ENCODE measurements around the gene RPS6KA3.
"Not testable (repeated sequence)": the region's sequence is repeated elsewhere in the genome, so short reads cannot be mapped to it uniquely, and the experiment has no call there.

Gene RPS6KA3

GRCh38 chrX:20224814-20225487 lies 41.8 kb downstream of the RPS6KA3 start:
- no peak for DNase-seq

- no peak for DNase-seq
Measured at GRCh38 chrX:20221902-20222301, 44.8 kb downstream of the RPS6KA3 start.

GRCh38 chrX:20218836-20219505 lies 47.7 kb downstream of the RPS6KA3 start:
- DNase-seq: no peak

GRCh38 chrX:20217906-20218305 lies 48.8 kb downstream of the RPS6KA3 start:
- DNase-seq: no peak

GRCh38 chrX:20217271-20217670 lies 49.4 kb downstream of the RPS6KA3 start:
- DNase-seq: no peak

GRCh38 chrX:20215565-20215964 lies 51.1 kb downstream of the RPS6KA3 start:
- no peak for DNase-seq

- no peak for DNase-seq
Measured at GRCh38 chrX:20212486-20213089, 54.1 kb downstream of the RPS6KA3 start.

GRCh38 chrX:20211261-20211786 lies 55.4 kb downstream of the RPS6KA3 start:
- no peak for DNase-seq

GRCh38 chrX:20205927-20206708 lies 60.6 kb downstream of the RPS6KA3 start:
- DNase-seq: no peak

GRCh38 chrX:20204351-20204750 lies 62.4 kb downstream of the RPS6KA3 start:
- DNase-seq: no peak

GRCh38 chrX:20197641-20198210 lies 69.0 kb downstream of the RPS6KA3 start:
- DNase-seq: no peak

GRCh38 chrX:20189171-20189570 lies 77.5 kb downstream of the RPS6KA3 start:
- no peak for DNase-seq

GRCh38 chrX:20181598-20182329 lies 84.9 kb downstream of the RPS6KA3 start:
- no peak for DNase-seq

GRCh38 chrX:20177093-20177492 lies 89.6 kb downstream of the RPS6KA3 start:
- no peak for DNase-seq

GRCh38 chrX:20173856-20174255 lies 92.9 kb downstream of the RPS6KA3 start:
- DNase-seq: no peak

- DNase-seq: no peak
Measured at GRCh38 chrX:20173313-20173712, 93.4 kb downstream of the RPS6KA3 start.

GRCh38 chrX:20171887-20172286 lies 94.8 kb downstream of the RPS6KA3 start:
- no peak for DNase-seq

- not testable (repeated sequence) for DNase-seq
Measured at GRCh38 chrX:20162516-20162915, 104.2 kb downstream of the RPS6KA3 start.

- DNase-seq: peak in 5 of 56 donors; percentile 0 to 4 (median 0)
Measured at GRCh38 chrX:20159797-20160385, 106.8 kb downstream of the RPS6KA3 start.

GRCh38 chrX:20151689-20152088 lies 115.0 kb downstream of the RPS6KA3 start:
- no peak for DNase-seq
